Effector CD8-positive, alpha-beta T cell (primary cell): ENCODE measurements around the gene PACRG.

Source experiments
- DNase-seq: peaks from one replicate; lab custom pipeline; 2025; lab: John Stamatoyannopoulos, UW

PACRG gene

GRCh38 chr6:163200694-163201093 lies 472.9 kb downstream of the PACRG start:
- DNase-seq = no peak

- DNase-seq = no peak
These were observed 474.1 kb downstream of the PACRG start for GRCh38 chr6:163201855-163202254.

DNA sequence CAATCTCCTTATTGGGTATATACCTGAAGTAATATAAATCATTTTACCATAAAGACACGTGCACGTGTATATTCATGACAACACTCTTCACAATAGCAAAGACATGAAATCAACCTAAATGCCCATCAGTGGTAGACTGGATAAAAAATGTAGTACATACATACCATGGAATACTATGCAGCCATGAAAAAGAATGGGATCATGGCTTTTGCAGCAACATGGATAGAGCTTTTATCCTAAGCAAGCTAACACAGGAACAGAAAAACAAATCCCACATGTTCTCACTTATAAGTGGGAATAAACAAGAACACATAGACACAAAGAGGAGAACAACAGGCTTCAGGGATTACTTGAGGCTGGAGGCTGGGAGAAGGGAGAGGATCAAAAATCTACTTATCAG lies 478.4 kb downstream of the PACRG start:
- DNase-seq = no peak

GRCh38 chr6:163207431-163208383 lies 479.9 kb downstream of the PACRG start:
- DNase-seq = no peak

DNA sequence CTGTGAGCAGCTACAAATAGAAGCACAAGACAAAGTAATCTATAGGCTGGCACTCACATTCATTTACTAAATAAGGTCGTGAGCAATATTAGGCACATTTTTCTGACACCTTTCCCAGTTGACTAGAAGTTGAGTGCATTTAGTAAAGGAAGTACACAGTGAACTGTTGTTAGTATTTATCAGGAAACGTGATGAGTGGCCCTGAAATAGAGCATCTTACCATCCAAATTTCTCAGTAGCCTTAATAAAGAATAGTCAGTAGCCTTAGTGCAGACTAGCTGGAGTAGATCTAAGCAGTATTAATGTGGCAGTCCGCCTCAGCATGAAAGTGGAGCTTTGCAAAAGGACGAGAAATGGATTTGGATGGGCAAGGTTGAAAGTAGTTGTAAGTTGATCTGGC lies 481.2 kb downstream of the PACRG start:
- DNase-seq = no peak

DNA sequence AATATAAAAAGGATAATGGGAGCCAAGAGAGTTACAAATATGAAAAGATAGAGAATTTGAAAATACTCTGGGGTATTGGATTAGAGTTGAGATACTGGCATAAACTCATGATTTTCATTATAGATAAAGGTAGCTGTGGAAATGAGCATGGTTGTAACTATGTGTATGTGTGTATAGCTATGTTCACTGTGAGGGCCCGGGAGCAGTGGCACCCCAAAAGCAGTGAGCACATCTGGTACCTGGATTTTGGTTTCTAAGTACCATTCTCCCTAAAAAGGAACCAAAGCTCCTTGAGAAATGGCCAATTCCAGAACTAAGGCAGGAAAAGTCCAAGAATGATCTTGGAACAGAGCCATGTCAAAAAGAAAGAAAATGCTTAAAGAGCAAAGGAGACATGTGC lies 484.3 kb downstream of the PACRG start:
- DNase-seq = no peak

GRCh38 chr6:163214259-163214658 lies 486.5 kb downstream of the PACRG start:
- DNase-seq = no peak

DNA sequence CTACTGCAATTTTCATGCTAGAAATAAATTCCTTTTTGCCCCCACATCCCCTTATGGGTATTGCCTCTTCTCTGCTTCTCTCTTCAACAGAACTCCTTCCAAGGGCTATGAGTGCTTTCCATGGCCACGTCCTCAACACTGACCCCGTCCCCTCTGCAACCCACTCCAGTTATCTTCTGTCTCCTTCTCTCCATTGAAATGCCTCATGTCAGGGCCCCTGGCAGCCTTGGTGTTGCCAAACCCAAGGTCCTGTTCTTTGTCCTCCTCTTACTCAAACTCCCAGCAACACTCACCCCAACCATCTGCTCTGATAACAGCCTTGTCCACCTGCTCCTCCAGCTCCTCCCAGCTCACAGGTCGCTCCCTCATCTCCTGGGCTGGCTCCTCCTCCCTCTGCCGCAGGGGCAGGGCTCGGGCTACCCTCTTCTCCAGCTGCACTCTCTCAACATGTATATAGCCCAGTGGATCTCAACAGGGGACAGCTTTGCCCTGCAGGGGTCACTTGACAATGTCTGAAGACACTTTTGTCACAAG lies 490.7 kb downstream of the PACRG start:
- no peak for DNase-seq

DNA sequence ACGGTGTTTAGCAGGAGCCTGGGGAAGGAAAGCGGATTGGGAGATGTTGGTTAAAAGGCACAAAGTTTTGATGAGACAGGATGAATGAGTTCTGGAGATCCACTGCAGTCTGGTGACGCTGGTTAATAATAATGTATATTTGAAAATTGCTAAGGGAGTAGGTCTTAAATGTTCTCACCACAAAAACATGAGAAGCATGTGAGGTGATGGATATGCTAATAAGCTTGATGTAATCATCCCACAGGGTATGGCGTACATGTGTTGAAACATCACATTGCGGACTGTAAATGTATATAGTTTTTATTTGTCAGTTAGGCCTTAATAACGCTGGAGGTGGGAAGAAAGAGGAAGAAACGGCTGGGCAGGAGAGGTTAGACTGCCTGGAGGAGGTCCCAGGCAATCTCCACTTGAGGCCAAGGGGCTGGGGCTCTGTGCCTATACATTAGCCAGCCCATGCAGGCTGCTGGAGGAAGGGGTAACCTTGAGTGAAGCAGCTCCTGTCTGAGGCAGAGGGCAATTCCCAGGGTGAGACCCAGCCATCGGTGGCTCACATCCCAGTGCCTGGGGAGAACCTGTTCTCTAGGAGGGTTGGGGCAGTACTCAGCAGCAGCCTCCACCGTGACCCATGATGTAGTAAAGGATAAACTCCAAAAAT lies 498.5 kb downstream of the PACRG start:
- no peak for DNase-seq

GRCh38 chr6:163226836-163227485 lies 499.2 kb downstream of the PACRG start:
- no peak for DNase-seq

DNA sequence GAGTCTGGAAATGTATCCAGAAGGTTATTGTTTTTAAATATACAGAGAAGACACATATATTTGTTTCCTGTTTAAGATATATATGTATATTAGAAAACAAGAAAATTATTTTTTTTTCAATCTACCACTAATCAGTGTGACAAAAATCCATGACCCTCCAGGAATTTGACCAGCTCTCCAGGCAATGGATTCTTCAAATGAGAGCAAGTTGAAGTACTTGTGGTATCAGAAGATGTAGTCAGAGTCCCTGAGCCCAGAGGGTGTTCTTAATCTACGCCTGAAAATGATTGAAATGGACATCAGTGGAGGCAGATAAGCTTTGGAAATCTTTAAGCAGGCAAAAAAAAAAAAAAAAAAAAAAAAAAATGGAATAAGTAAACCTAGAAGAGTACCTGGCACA lies 500.3 kb downstream of the PACRG start:
- DNase-seq = no peak

GRCh38 chr6:163229050-163229449 lies 501.3 kb downstream of the PACRG start:
- no peak for DNase-seq

DNA sequence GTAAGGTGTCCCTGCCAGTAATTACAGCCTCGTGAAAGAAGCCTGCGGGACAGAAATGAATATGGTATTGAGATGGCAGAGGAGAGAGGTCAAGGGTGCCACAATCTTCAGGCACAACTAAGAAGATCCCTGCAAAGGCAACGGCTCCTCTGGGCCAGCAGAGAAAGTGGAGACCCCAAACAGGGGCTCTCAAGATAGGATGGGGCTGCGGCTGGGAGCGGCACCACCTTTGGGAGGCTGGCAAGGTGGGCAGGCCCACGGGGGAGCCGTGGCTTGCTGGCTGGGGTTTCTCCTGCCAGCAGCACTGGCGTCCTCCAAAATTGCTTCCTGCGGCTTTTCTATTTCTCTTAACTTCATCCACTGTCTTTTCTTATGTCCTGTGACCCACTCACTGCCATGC lies 503.1 kb downstream of the PACRG start:
- no peak for DNase-seq

GRCh38 chr6:163231356-163232014 lies 503.7 kb downstream of the PACRG start:
- no peak for DNase-seq

DNA sequence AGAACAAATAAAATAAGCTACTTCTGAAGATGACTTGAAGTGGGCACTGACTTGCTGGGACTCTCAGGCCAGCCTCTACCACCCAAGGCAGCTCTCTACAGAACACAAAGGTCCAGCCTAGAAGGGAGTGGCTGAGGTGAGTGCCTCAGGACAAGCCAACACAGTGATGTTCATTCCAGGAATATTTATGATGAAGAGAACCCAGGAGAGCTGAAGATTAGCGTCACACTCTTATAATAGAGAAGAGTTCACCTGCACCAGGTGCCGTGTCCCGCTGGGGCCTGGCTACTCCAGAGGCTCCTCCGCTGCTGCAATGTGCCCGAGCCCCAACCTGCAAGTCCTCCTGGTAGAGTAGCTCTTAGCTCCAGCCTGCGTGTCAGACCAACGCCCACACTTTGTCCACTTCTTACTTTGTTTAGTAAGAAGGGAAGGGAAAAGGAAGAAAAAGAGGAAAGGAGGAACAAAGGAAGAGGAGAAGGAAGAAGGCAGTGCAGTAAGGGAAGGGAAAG lies 504.3 kb downstream of the PACRG start:
- no peak for DNase-seq

GRCh38 chr6:163232649-163233048 lies 504.9 kb downstream of the PACRG start:
- DNase-seq = no peak

GRCh38 chr6:163237110-163237509 lies 509.3 kb downstream of the PACRG start:
- DNase-seq = no peak

DNA sequence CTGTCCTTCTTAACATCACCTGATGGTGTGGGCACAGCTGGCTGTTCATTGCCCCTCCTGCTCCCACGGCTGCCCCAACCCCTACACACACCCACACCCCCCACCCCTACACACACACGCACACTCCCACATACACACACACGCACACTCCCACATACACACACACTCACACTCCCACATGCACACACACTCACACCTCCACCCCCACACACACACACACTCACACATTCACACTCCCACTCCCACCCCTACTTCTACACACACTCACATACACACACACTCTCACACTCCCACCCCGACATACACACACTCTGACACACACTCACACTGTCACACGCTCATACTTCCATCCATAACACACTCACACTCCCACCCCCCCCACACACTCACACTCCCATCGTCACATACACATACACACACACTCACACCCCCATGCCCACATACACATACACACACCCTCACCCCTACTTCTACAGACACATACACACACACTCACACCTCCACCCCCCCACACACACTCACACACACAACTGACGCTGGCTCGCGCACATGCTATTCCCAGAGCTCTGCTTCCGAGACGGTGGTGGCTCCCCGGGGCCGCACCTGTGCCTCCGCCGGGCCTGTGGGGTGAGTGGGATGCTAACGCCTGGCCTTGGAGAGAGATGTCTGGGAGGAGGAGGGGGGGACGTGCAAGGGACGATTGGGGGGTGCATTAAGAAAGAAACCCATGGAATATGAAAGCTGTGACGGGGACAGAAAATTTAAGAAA lies 512.0 kb downstream of the PACRG start:
- no peak for DNase-seq

DNA sequence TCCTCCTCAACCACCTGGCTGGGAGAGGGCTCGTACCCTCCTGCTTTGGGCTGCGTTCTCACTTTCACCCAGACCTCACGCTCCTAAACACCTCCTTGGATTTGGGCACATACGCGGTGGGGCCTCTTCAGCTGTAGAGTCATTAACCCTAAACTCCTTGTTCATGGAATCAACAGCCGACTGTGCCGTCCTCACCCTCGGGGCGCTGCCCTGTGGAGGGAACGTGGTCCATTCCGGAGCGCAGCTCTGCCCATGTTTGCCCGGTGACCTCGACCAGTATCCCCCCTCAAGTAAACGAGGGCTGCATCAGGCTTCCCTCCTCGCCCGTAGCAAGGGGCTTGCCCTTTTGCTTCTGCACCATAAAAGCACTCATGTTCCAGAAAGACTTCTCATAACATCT lies 512.8 kb downstream of the PACRG start:
- no peak for DNase-seq

DNA sequence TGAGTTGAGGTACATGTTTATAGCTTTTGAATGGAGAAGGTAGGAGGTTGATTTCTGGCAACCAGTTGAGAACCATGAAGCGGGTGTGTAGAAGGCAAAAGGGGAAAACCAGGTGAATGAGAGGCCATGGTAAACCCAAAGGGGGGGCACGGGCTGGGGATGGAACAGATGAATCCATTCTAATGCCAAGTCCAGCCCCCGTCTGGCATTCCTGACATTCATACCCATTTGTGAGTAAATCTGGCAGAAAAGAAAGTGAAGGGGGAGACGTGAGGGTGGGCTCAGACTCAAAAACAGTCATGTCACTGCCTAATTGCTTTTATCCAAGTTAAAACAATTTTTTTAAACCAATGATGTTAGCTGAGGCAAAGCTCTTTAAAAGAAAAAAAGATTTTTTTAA lies 513.9 kb downstream of the PACRG start:
- DNase-seq = no peak

- DNase-seq = no peak
These were observed 515.3 kb downstream of the PACRG start for GRCh38 chr6:163243083-163243482.
